CD4-positive, alpha-beta T cell treated with Interleukin-17A for 4 hours (primary cell): ENCODE measurements around the gene LIN37.

ENCODE experiments used
- DNase-seq: peaks from one replicate; pipeline ENCODE4 v3.0.0-alpha.2; 2020; ENCODE audit warnings: mixed read lengths

Gene LIN37

GRCh38 chr19:35776102-35776788 is 27.9 kb downstream of the LIN37 start:
- DNase-seq: no peak

- DNase-seq: no peak
Observed at GRCh38 chr19:35777086-35777841, 28.9 kb downstream of the LIN37 start.

- no peak for DNase-seq
Observed at GRCh38 chr19:35777961-35778360, 29.6 kb downstream of the LIN37 start.

DNA sequence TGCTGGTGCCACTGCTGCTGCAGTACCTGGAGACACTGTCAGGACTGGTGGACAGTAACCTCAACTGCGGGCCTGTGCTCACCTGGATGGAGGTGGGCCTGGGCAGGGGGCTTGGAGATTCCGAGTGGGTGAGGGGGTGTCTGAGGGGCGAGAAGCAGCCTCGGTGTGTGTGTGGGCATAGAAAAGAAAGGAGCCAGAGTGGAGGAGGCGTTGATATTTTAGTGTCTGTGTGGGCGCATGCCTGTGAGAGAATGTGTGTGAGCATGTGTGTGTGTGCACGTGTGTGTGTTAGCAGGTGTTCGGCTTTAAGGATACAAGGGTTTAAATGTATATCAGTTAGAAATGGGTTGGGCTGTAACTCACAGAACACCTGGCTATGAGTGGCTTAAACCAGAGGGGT is 30.7 kb downstream of the LIN37 start:
- no peak for DNase-seq

DNA sequence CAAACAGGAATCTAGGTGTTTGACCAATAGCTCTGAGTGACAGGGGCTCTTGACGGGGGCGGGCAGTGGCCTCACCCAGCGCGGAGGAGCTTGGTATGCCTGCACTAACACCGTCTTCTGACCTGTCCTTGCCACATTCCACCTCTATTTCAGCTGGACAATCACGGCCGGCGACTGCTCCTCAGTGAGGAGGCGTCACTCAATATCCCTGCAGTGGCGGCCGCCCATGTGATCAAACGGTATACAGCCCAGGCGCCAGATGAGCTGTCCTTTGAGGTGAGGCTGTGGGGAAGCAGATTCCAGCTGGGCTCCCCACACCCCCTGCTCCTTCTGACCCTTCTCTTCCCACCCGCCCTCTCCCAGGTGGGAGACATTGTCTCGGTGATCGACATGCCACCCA is 31.7 kb downstream of the LIN37 start:
- DNase-seq: no peak

- DNase-seq: no peak
Observed at GRCh38 chr19:35780717-35781116, 32.3 kb downstream of the LIN37 start.

DNA sequence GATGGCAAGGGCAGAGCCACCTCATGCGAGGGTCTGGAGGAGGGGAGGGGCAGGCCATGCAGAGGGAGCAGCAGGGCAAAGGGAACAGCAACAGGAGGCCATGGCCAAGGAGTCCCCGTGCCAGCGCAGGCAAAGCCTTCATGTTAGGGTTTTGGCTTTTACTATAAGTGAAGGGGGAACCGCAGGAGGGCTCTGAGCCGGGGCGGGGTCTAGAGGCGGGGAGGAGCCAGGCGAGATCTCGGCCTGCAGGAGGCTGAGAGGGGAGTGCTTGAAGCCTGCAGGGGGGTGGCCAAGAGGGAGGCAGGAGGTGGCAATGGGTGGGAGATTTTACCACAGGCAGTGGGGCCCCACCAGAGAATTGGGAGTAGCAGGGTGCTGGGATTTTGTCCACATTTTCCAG is 33.3 kb downstream of the LIN37 start:
- DNase-seq: no peak

DNA sequence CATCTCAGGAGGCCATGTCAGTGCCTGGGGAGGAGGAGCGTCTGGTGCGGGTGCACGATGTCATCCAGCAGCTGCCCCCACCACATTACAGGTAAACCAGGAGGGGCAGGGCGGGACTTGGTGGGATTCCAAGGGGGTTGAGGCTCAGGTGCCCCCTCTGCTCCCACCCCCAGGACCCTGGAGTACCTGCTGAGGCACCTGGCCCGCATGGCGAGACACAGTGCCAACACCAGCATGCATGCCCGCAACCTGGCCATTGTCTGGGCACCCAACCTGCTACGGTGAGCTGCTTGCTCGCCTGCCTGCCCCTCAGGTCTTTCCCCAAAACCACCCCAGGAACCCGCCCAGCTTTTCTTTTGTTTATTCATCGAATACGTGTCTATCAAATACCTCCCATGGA is 34.2 kb downstream of the LIN37 start:
- DNase-seq: no peak

- DNase-seq: no peak
Observed at GRCh38 chr19:35783469-35784434, 35.4 kb downstream of the LIN37 start.

- no peak for DNase-seq
Observed at GRCh38 chr19:35784503-35785338, 36.3 kb downstream of the LIN37 start.

DNA sequence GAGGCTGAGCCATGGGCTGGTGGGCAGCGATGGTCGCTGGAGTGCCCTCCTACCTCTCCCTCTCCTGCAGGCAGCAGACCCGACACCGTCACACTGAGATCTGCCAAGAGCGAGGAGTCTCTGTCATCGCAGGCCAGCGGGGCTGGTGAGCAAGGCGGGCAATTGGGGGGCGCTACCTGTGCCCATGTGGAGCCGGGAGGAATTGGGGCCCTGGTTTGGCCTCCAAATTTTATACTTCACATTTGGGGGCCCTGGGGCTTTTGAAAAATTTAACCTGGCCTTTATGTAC is 36.9 kb downstream of the LIN37 start:
- DNase-seq: no peak

- DNase-seq: no peak
Observed at GRCh38 chr19:35786299-35787160, 38.2 kb downstream of the LIN37 start.

- no peak for DNase-seq
Observed at GRCh38 chr19:35787227-35787799, 38.9 kb downstream of the LIN37 start.

DNA sequence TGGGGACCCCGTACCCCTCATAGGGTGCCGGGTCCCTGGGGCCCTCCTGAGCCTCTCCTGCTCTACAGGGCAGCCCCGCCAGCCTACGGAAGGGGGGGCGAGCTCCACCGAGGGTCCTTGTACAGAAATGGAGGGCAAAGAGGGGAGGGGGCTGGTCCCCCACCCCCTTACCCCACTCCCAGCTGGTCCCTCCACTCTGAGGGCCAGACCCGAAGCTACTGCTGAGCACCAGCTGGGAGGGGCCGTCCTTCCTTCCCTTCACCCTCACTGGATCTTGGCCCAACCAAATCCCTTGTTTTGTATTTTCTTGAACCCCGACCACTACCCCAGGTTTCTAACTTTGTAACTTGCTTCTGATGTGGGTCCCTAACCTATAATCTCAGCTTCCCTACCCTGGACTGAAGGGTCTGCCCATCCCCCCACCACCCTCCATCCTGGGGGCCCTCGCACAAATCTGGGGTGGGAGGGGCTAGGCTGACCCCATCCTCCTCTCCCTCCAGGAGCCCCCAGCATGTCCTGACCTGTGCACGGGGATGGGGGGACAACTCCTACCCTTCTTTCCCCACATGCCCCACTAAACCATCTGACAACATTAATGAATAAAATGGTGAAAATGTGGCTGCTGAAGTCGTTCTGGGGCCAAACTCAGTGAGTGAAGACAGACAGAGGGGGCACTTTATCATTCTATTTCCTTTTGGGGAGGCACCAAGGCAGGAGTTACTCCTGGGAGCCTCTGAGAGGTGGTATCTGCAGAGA is 40.0 kb downstream of the LIN37 start:
- no peak for DNase-seq

- DNase-seq: no peak
Observed at GRCh38 chr19:35789195-35789977, 41.0 kb downstream of the LIN37 start.

- no peak for DNase-seq
Observed at GRCh38 chr19:35789978-35790944, 41.9 kb downstream of the LIN37 start.

- DNase-seq: peak; percentile 18
Observed at GRCh38 chr19:35790981-35791813, 42.8 kb downstream of the LIN37 start.
